AG20443 (cell line): ENCODE measurements around the gene GALNT17.

ENCODE experiments used
- DNase-seq: peaks from one replicate; pipeline ENCODE4 v3.0.0; 2012; ENCODE audit warnings: low spot score, mixed read lengths

Gene GALNT17

DNA sequence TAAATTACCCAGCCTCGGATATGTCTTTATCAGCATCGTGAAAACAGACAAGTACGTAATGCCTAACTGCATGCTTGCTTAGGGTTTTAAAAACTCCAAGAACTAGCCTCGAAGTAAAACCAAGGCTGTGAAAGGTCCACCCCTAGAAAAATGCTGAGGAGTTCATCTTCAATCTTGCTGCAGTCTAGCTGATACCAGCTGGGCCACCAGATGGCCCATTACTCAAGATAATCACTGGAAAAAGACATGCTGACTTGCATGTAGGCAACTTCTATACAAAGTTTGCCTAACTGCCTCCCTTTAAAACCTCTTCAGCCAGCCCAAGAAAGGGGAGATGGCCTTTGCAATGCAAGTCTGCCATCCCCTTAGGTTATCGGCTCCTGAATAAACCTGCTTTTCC is 614.1 kb downstream of the GALNT17 start:
- DNase-seq: no peak

DNA sequence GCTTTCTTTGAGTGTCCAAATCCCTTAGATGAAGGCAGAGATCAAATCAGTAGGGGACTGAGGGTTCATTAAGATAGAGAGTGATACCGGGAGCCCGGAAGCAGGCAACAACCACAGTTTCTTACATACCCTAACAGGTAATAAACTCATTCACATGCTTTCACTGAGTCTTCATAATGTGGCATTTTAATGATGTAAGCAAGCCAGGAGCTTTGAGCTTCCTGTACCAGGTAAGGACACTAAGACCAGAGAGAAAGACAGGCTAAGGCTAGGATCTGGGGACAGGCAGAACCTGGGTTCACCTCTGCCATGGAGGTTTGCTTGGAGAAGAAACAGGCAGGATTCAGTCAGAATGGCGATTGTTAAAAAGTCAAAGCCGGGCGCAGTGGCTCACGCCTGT is 618.3 kb downstream of the GALNT17 start:
- no peak for DNase-seq

DNA sequence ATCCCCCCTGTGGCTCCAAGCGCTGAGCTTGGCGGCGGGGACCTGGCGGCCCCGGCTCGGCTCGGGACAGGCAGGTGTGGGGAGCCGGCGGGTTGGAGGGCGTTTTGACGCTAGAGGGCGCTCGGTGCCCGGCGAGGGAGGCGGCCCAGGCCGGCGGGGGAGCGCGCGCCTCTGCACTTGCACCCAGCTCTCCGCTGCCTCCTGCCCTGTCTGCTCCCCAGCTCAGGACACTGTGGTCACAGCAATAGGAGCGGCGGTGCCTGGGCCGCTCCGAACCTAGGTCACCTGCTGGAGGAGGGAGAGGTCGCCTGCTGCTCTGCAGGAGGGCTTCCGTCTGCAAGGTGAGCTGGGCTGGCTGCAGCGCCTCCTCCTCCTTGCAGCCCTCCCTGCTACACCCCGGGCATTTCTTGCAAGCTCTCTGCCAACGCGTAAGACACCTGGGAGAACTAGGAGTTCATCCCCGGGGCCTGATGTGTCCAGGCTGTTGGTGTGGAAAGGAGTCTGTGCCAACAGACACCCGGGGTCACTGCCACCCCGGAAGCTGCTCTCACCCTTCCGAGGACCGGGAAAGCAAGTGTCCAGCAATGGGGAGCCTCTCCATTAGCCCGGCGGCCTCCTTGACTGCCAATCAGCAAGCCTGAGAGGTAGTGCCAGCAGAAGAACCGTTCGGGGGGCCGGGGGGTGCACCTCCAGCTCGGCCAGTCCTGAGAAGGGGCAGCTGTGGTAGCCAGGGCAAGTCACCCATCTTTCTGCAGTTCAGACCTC is 620.4 kb downstream of the GALNT17 start:
- DNase-seq: peak; percentile 81

DNA sequence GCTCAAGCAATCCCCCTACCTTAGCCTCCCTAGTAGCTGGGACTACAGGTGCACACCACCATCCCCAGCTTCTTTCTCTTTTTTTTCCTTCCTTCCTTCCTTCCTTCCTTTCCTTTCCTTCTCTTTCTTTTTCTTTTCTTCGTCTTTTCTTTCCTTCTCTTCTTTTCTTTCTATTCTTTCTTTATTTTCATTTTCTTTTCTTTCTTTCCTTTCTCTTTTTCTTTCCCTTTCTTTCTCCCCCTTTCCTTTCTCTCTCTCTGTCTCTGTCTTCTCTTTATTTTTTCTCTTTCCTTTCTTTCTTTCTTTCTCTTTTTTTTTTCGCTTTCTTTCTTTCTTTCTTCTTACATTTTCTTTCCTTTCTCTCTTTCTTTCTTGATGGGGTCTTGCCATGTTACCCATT is 621.3 kb downstream of the GALNT17 start:
- no peak for DNase-seq

DNA sequence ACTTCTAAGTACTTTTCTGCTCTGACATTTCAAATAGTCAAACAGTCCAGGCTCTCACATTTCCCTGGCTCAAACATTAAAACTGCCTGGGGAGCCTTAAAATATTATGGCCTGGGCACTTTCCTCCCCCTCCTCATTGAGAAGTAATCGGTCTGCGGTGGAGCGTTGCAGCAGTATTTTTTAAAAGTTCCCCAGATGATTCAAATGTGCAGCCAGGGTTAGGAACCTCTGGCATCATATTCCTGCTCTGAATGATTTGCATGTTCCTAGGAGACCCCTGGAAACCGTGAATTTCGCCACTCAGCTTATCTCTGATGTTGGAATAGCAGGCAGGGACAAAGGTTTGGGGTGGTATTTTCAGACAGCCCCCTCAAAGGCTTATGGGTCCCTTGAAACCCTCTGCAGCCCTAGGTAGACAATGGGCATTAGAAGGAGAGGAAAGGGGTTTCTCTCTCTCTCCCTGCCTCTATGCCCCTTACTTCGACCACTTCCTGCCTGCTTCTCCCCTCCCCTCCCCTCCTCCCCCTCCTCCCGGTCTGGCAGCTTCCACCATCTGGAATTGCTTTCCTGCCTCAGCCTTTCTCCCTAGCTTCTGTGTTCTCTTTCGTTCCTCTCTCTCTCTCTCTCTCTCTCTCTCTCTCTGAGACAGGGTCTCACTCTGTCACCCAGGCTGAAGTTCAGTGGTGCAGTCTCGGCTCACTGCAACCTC is 622.2 kb downstream of the GALNT17 start:
- no peak for DNase-seq

DNA sequence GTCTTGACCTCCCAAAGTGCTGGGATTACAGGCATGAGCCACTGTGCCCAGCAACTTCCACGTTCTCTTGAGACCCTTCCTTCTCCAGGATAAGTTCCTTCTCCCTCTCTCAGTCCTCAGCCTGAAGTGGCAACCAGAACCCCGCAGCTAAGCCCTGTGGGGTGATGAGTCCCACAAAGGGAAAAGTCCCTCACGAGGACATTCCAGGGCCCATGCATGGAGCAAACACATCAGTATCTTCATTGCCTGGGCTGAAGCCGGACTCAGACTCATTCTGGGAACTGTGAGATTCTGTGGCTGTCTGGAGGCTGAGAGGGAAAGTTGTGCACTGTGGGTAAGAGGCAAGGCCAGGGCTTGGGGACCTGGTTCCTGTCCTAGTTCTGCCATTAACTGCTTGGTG is 622.9 kb downstream of the GALNT17 start:
- no peak for DNase-seq

DNA sequence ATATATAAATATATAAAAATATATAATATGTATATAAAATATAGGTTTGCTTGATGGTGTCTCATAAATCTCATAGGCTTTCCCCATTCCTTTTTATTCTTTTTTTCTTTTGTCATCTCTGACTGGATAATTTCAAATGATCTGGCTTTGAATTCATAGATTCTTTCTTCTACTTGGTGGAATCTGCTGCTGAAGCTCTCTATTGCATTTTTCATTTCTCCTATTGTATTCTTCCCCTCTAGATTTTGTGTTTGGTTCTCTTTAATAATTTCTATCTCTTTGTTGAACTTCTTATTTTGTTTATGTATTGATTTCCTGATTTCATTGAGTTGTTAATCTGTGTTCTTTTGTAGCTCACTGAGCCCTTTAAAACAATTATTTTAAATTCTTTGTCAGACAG is 629.4 kb downstream of the GALNT17 start:
- DNase-seq: no peak
